H1 (cell line): ENCODE measurements around the gene BCO1. TPM values are rescaled to one million over a fixed set of nuclear protein-coding genes. Genes with fewer than 3 reads are reported as not detected.

Experiments used
- CTCF ChIA-PET: fragments of 300-600 bp; sonication (Branson Sonifier 250); formaldehyde crosslinking; loops from one replicate; lab custom pipeline; 2021; ENCODE audit not compliant: partially characterized antibody; lab: Charles Lee
- POLR2A ChIA-PET: fragments of 300-600 bp; sonication (Branson Sonifier 250); formaldehyde crosslinking; loops from one replicate; lab custom pipeline; 2021; ENCODE audit warnings: inconsistent platforms; ENCODE audit not compliant: partially characterized antibody; lab: Charles Lee
- DNase-seq, 2 experiments: peaks; one replicate each; pipeline versions ENCODE4 v3.0.0 to v3.0.0-alpha.2; 2010 to 2022; ENCODE audit warnings: low spot score in 2 of 2, low read depth in 1 of 2, mixed read lengths in 1 of 2
- FAIRE-seq: peaks from 2 replicates; lab custom pipeline; 2011; peaks lifted over from hg19 to GRCh38; lab: Jason Lieb, UNC
- H2AFZ ChIP-seq: 2 replicates; pipeline ENCODE4 v1.8.1; 2012; ENCODE audit warnings: low read length, inconsistent platforms
- H2AK5ac ChIP-seq: 2 replicates; pipeline ENCODE4 v1.6.1; 2013; ENCODE audit warnings: low read depth, low read length
- H2BK120ac ChIP-seq: replicated peaks from 2 replicates; pipeline ENCODE3; 2013; ENCODE audit warnings: low read depth, low read length, inconsistent platforms
- H2BK12ac ChIP-seq: 2 replicates; pipeline ENCODE4 v1.6.1; 2013; ENCODE audit warnings: low read depth, low read length
- H2BK15ac ChIP-seq: 2 replicates; pipeline ENCODE4 v1.6.1; 2013; ENCODE audit warnings: low read length
- H2BK20ac ChIP-seq: 2 replicates; pipeline ENCODE4 v1.6.1; 2013; ENCODE audit warnings: low read length
- H2BK5ac ChIP-seq: 2 replicates; pipeline ENCODE4 v1.6.1; 2013; ENCODE audit warnings: low read depth, low read length
- H3K14ac ChIP-seq: 2 replicates; pipeline ENCODE4 v1.6.1; 2013; ENCODE audit warnings: inconsistent platforms; ENCODE audit not compliant: insufficient read length
- H3K18ac ChIP-seq: 2 replicates; pipeline ENCODE4 v1.6.1; 2013; ENCODE audit warnings: low read length; ENCODE audit errors: extremely low read depth
- H3K23ac ChIP-seq: 2 replicates; pipeline ENCODE4 v1.6.1; 2013; ENCODE audit warnings: inconsistent platforms; ENCODE audit not compliant: insufficient read length
- H3K23me2 ChIP-seq: 2 replicates; pipeline ENCODE4 v1.6.1; 2013; ENCODE audit warnings: low read depth, low read length
- H3K27ac ChIP-seq: 2 replicates; pipeline ENCODE4 v1.6.1; 2011; ENCODE audit warnings: low read depth, low read length, inconsistent platforms
- H3K27me3 ChIP-seq, 4 experiments: replicated peaks in 1 of 4; 1 replicate in 1 of 4; 2 replicates in 3 of 4; pipeline versions ENCODE4 v1.6.1 to v1.8.1; 2011 to 2013; ENCODE audit warnings: low read length in 3 of 4, mild to moderate bottlenecking in 3 of 4, inconsistent platforms in 2 of 4, mixed read lengths in 2 of 4, moderate library complexity in 1 of 4; ENCODE audit not compliant: control insufficient read depth in 3 of 4, insufficient read depth in 3 of 4; ENCODE audit errors: extremely low read depth in 1 of 4
- H3K36me3 ChIP-seq, 4 experiments: 2 replicates each; pipeline versions ENCODE4 v1.6.1 to v1.8.1; 2011 to 2013; ENCODE audit warnings: mild to moderate bottlenecking in 4 of 4, low read length in 3 of 4, moderate library complexity in 2 of 4, control low read depth in 1 of 4, inconsistent platforms in 1 of 4; ENCODE audit not compliant: insufficient read depth in 4 of 4, control insufficient read depth in 2 of 4
- H3K4ac ChIP-seq: replicated peaks from 2 replicates; pipeline ENCODE3; 2013; ENCODE audit warnings: low read length, low read depth, mixed read lengths, inconsistent platforms; ENCODE audit not compliant: insufficient read length
- H3K4me1 ChIP-seq, 4 experiments: replicated peaks in 1 of 4; 1 replicate in 1 of 4; 2 replicates in 3 of 4; pipeline versions ENCODE4 v1.6.1 to v1.8.1; 2011 to 2013; ENCODE audit warnings: low read length in 3 of 4, inconsistent platforms in 2 of 4, mixed read lengths in 1 of 4; ENCODE audit not compliant: insufficient read depth in 4 of 4, control insufficient read depth in 3 of 4
- H3K4me2 ChIP-seq, 2 experiments: 2 replicates each; pipeline versions ENCODE4 v1.6.1 to v1.8.1; 2011 to 2013; ENCODE audit warnings: low read depth in 2 of 2, low read length in 2 of 2, control low read depth in 1 of 2, inconsistent platforms in 1 of 2, mild to moderate bottlenecking in 1 of 2; ENCODE audit not compliant: insufficient read depth in 1 of 2
- H3K4me3 ChIP-seq, 4 experiments: fragments of 200-600, 300-600 bp in 1 of 4; sonication (generic), shearing (Covaris generic), sonication (Bioruptor Twin) in 1 of 4; 2 replicates each; pipeline versions ENCODE4 v1.5.1 to v1.8.1; 2011 to 2016; ENCODE audit warnings: low read length in 4 of 4, low read depth in 3 of 4, control low read depth in 2 of 4, inconsistent platforms in 2 of 4, mild to moderate bottlenecking in 2 of 4, mixed read lengths in 1 of 4, moderate library complexity in 1 of 4; ENCODE audit not compliant: insufficient read depth in 2 of 4; ENCODE audit errors: extremely low read depth in 1 of 4
- H3K56ac ChIP-seq: replicated peaks from 2 replicates; pipeline ENCODE3; 2013; ENCODE audit warnings: low read depth, mild to moderate bottlenecking, mixed read lengths, low read length, inconsistent platforms; ENCODE audit not compliant: insufficient read length
- H3K79me1 ChIP-seq: 2 replicates; pipeline ENCODE4 v1.6.1; 2013; ENCODE audit warnings: low read depth, low read length, control low read depth
- H3K79me2 ChIP-seq, 2 experiments: 2 replicates each; pipeline versions ENCODE4 v1.6.1 to v1.8.1; 2012 to 2013; ENCODE audit warnings: low read length in 2 of 2, mild to moderate bottlenecking in 2 of 2, inconsistent platforms in 1 of 2; ENCODE audit not compliant: insufficient read depth in 2 of 2, control insufficient read depth in 1 of 2
- H3K9ac ChIP-seq, 4 experiments: replicated peaks in 1 of 4; 1 replicate in 1 of 4; 2 replicates in 3 of 4; pipeline versions ENCODE4 v1.6.1 to v1.8.1; 2011 to 2013; ENCODE audit warnings: low read depth in 3 of 4, low read length in 3 of 4, control low read depth in 2 of 4, mild to moderate bottlenecking in 2 of 4, moderate library complexity in 2 of 4, inconsistent platforms in 1 of 4; ENCODE audit errors: extremely low read depth in 1 of 4
- H3K9me3 ChIP-seq, 2 experiments: 2 replicates each; pipeline versions ENCODE4 v1.6.1 to v1.8.1; 2012 to 2013; ENCODE audit warnings: mild to moderate bottlenecking in 2 of 2, moderate library complexity in 2 of 2, control low read depth in 1 of 2, inconsistent platforms in 1 of 2, low read depth in 1 of 2, low read length in 1 of 2, mixed read lengths in 1 of 2; ENCODE audit not compliant: insufficient read depth in 2 of 2
- H4K20me1 ChIP-seq, 2 experiments: replicated peaks in 1 of 2; 2 replicates each; pipeline versions ENCODE3 to v1.8.1; 2011 to 2013; ENCODE audit warnings: inconsistent platforms in 2 of 2, low read length in 2 of 2, mild to moderate bottlenecking in 1 of 2; ENCODE audit not compliant: insufficient read depth in 2 of 2, control insufficient read depth in 1 of 2
- H4K5ac ChIP-seq: 2 replicates; pipeline ENCODE4 v1.6.1; 2013; ENCODE audit warnings: low read length, low read depth, mixed read lengths, inconsistent platforms; ENCODE audit not compliant: insufficient read length
- H4K8ac ChIP-seq: 2 replicates; pipeline ENCODE4 v1.8.0; 2013; ENCODE audit warnings: mild to moderate bottlenecking, moderate library complexity, low read length, inconsistent platforms; ENCODE audit not compliant: insufficient read depth; ENCODE audit errors: extremely low read depth
- H4K91ac ChIP-seq: replicated peaks from 2 replicates; pipeline ENCODE3; 2013; ENCODE audit warnings: low read length, mixed read lengths, inconsistent platforms; ENCODE audit not compliant: insufficient read length
- CEBPB ChIP-seq: IDR thresholded peaks from 2 replicates; pipeline ENCODE4 v1.6.1; 2012; ENCODE audit warnings: low read depth, low read length
- KDM1A ChIP-seq: fragments of 200-600, 300-600 bp; sonication (generic); IDR thresholded peaks from 2 replicates; pipeline ENCODE4 v1.7.1; 2016; ENCODE audit warnings: mild to moderate bottlenecking, low read length, borderline replicate concordance
- WGBS, 2 experiments: shearing (Covaris generic) in 1 of 2; methylation state at CpG; one replicate each; pipeline versions ENCODE4 v1.1.6 to v1.1.7; 2013 to 2015; ENCODE audit warnings: low lambda C conversion rate in 2 of 2, mixed read lengths in 2 of 2, inconsistent platforms in 1 of 2, low coverage in 1 of 2, missing lambda C conversion rate in 1 of 2; ENCODE audit not compliant: insufficient replicate concordance in 2 of 2, insufficient coverage in 1 of 2, insufficient read length in 1 of 2; ENCODE audit errors: extremely low coverage in 1 of 2, missing lambda C conversion rate in 1 of 2; 5-methylcytosine and 5-hydroxymethylcytosine counted together
- polyA plus RNA-seq, 7 experiments: library from polyadenylated mRNA; depleted of rRNA in 3 of 7; stranded (reverse) in 5 of 7; unstranded in 2 of 7; fragments of >200 nt in 5 of 7; fragments of 200-250 nt in 2 of 7; gene quantifications; 1 replicate in 5 of 7; 2 replicates in 1 of 7; 4 replicates in 1 of 7; pipeline versions ENCODE4 v1.2.1 to v1.2.3, GENCODE V29; 2011 to 2013; ENCODE audit warnings: missing spikeins in 2 of 7, mixed read lengths in 2 of 7
- total RNA-seq: library from RNA; stranded (reverse); fragmentation: NEBNext Ultra II Directional; extraction: Animal tissue kit (Norgen Biotek cat#: 25700); gene quantifications from 2 replicates; pipeline ENCODE4 v1.2.1, GENCODE V29; 2021

BCO1 gene
- total and polyA plus RNA-seq, 2 of the 8 experiments (the other 6 are each of a cell fraction or from before 2014, with no cell fraction given), result 0.21 TPM; not detected in 1

- Histone ChIP-seq H3K27ac (no peak overlapping the region), H3K23ac (no peak overlapping the region), H3K18ac (no peak overlapping the region), H2BK15ac (no peak overlapping the region), H3K9me3 (no peaks in the 10 kb centered on the region), H2BK120ac (no peak overlapping the region), H3K4ac (no peak overlapping the region), H4K8ac (no peak overlapping the region), H3K27me3 (no peaks in the 10 kb centered on the region), H2BK5ac (no peak overlapping the region), H3K9ac (no peak overlapping the region), H3K14ac (no peak overlapping the region), H3K79me1 (no peaks in the 10 kb centered on the region), H3K4me2 (no peak overlapping the region), H3K23me2 (no peaks in the 10 kb centered on the region), H2AK5ac (no peak overlapping the region), H3K36me3 (no peaks in the 10 kb centered on the region), H4K5ac (no peak overlapping the region), H3K4me1 (peaks cover 0 to 3% (median 0%) of the 10 kb centered on the region in 4 experiments; a peak in 1 of 7 replicates), H3K56ac (no peak overlapping the region), H2AFZ (no peak overlapping the region), H2BK20ac (no peak overlapping the region), H2BK12ac (no peak overlapping the region), H3K79me2 (no peaks in the 10 kb centered on the region), H4K20me1 (no peaks in the 10 kb centered on the region), H4K91ac (no peak overlapping the region), H3K4me3 (no peak overlapping the region)
- ChIA-PET CTCF (interaction anchor here (0.7 to 1.8 kb wide), 2 partner anchors 73 to 87 kb away, joined by 3 to 4 read pairs; no protein-coding TSS in a partner anchor), POLR2A (interaction anchor here (1.4 to 2.8 kb wide), 2 partner anchors 35 to 90 kb away, joined by 3 to 10 read pairs; partner anchors contain the start of gene GAN)
- TF ChIP-seq KDM1A (0 out of 2 replicates have a peak, but pooled peaks have one; percentile 15), CEBPB (no peak)
- DNase-seq (no peak), FAIRE-seq (no peak)
- 80% methylated on average over 4 of the region's 4 CpGs; no CpG with 5 or more reads in 1 of the 2 experiments for WGBS, 2 experiments
Measured at GRCh38 chr16:81278526-81278925, 40.0 kb downstream of the BCO1 start.
